Measurements from ENCODE around the gene KDM5B. TPM values are rescaled to one million over a fixed set of nuclear protein-coding genes. Genes with fewer than 3 reads are reported as not detected.
A peak's percentile ranks its signal among the peaks of the same experiment; 100 is the strongest.

Gene KDM5B
- total RNA-seq, 2 experiments from 2014 or later = 18.3 to 19.3 TPM

DNA sequence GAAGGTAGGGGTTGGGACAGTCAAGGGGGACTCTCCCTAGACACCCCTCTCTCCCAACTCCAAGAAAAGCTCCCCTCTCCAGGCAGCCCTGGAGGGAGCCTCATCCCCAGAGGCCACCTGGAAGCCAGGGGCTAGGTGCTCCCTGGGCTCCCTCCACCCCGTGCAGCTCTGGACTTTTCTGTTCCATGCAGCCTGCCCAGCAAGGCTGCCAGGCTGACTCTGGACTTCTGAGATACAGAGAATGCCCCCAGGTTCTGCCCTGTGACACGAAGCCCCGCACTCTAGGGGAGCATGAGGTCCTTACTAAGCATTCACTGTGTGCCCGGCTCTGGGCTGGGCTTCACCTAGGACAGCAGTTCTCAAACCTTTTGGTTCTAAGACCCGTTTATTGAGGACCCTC, 108.2 kb downstream of the KDM5B start:
- DNase-seq = no peak
- H3K4me1 Mint-ChIP-seq = no peaks in the 10 kb centered on the region
- no peaks in the 10 kb centered on the region for H3K9me3 Mint-ChIP-seq
- H3K27ac Mint-ChIP-seq = no peak overlapping the region
- H3K27me3 Mint-ChIP-seq = peaks cover 41% of the 10 kb centered on the region
- no peak overlapping the region for H3K4me3 Mint-ChIP-seq
- H3K36me3 Mint-ChIP-seq = no peaks in the 10 kb centered on the region

- Mint-ChIP-seq H3K36me3 (no peaks in the 10 kb centered on the region), H3K4me3 (no peak overlapping the region), H3K27me3 (peaks cover 46% of the 10 kb centered on the region), H3K9me3 (no peaks in the 10 kb centered on the region), H3K4me1 (no peaks in the 10 kb centered on the region), H3K27ac (no peak overlapping the region)
- DNase-seq = no peak
These were observed 109.9 kb downstream of the KDM5B start for GRCh38 chr1:202698276-202698675.

- H3K36me3 Mint-ChIP-seq = no peaks in the 10 kb centered on the region
- peaks cover 1% of the 10 kb centered on the region for H3K9me3 Mint-ChIP-seq
- no peak for DNase-seq
- H3K27ac Mint-ChIP-seq = no peak overlapping the region
- no peak overlapping the region for H3K4me3 Mint-ChIP-seq
- H3K27me3 Mint-ChIP-seq = peaks cover 47% of the 10 kb centered on the region
- no peaks in the 10 kb centered on the region for H3K4me1 Mint-ChIP-seq
These were observed 111.2 kb downstream of the KDM5B start for GRCh38 chr1:202697038-202697437.

DNA sequence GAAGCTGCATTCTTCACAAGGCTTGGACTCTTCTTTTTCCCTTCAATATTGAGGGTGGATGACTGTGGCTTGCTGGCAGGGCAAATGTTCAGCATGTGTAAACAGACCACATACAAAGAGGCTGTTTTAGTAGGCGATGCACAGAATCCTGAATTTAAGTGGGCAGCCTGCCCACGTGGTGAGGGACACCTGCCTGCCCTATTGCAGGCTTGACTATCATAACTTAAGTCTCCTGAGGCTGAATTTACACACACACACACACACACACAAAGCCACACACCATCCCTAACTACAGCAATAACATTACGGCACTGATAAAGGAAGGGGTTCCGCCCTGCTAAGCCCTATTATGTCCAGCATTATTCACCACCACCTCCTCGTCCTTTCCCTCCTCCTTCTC, 113.9 kb downstream of the KDM5B start:
- H3K9me3 Mint-ChIP-seq = peaks cover 1% of the 10 kb centered on the region
- no peak overlapping the region for H3K27ac Mint-ChIP-seq
- H3K4me3 Mint-ChIP-seq = no peak overlapping the region
- no peaks in the 10 kb centered on the region for H3K36me3 Mint-ChIP-seq
- peaks cover 57% of the 10 kb centered on the region for H3K27me3 Mint-ChIP-seq
- DNase-seq = no peak
- H3K4me1 Mint-ChIP-seq = no peaks in the 10 kb centered on the region

DNA sequence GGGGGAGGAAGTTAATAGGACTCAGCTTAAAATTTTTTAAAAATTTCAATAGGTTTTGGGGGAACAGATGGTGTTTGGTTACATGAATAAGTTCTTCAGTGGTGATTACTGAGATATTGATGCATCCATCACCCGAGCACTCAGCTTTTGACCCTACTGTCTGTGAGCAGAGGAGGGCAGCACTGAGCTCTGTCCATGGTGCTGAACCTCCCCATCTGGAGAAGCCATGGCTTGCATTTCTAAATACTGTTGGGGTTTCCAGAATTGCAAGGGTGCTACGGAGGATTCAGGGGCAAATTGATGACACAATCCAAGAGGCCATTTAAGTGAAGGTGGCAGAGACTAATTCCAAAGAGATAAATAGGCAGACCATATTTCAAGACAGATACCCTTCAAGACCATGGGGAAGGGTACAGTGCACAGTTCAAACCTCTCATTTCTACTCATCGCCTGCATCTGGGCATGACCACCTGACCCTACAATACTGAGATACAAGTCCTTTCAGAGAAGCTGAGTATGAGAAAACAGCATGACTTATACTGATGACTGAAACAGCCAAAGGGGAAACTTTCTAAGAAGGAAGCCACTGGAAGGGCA, 115.2 kb downstream of the KDM5B start:
- peaks cover 1% of the 10 kb centered on the region for H3K9me3 Mint-ChIP-seq
- no peak overlapping the region for H3K27ac Mint-ChIP-seq
- DNase-seq = peak; percentile 46
- no peaks in the 10 kb centered on the region for H3K36me3 Mint-ChIP-seq
- peaks cover 59% of the 10 kb centered on the region for H3K27me3 Mint-ChIP-seq
- H3K4me1 Mint-ChIP-seq = no peaks in the 10 kb centered on the region
- H3K4me3 Mint-ChIP-seq = no peak overlapping the region

GRCh38 chr1:202691816-202692215, 116.4 kb downstream of the KDM5B start:
- H3K9me3 Mint-ChIP-seq = peaks cover 1% of the 10 kb centered on the region
- no peak overlapping the region for H3K27ac Mint-ChIP-seq
- H3K4me3 Mint-ChIP-seq = no peak overlapping the region
- H3K27me3 Mint-ChIP-seq = peaks cover 59% of the 10 kb centered on the region
- H3K36me3 Mint-ChIP-seq = no peaks in the 10 kb centered on the region
- no peaks in the 10 kb centered on the region for H3K4me1 Mint-ChIP-seq
- DNase-seq = no peak

GRCh38 chr1:202689493-202690342, 118.5 kb downstream of the KDM5B start:
- Mint-ChIP-seq H3K27me3 (peaks cover 41% of the 10 kb centered on the region), H3K36me3 (no peaks in the 10 kb centered on the region)

DNA sequence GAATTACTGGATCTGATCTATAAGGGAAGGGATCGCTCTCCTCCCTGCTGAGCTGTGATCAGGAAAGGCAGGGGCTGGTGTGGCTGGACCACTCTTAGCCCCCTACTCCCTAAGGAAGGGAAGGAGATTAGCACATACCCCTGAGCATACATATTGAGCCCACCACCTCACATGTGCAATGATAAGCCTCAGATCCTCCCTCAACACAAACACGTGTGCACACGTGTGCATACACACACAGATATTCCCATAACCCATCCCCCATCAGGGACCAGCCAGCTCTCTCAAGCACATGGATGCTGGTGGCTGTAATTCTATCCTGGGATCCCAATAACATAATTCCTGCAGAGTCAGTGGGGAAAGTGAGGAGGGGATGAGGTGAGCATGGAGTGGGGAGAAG, 119.1 kb downstream of the KDM5B start:
- H3K4me3 Mint-ChIP-seq = no peak overlapping the region
- H3K27ac Mint-ChIP-seq = no peak overlapping the region
- no peaks in the 10 kb centered on the region for H3K36me3 Mint-ChIP-seq
- peaks cover 1% of the 10 kb centered on the region for H3K9me3 Mint-ChIP-seq
- peaks cover 38% of the 10 kb centered on the region for H3K27me3 Mint-ChIP-seq
- no peaks in the 10 kb centered on the region for H3K4me1 Mint-ChIP-seq
- DNase-seq = no peak

More at GRCh38 chr1:202689493-202690342, 118.5 kb downstream of the KDM5B start:
- no peak overlapping the region for H3K4me3 Mint-ChIP-seq
- no peaks in the 10 kb centered on the region for H3K4me1 Mint-ChIP-seq
- no peak overlapping the region for H3K27ac Mint-ChIP-seq
- H3K9me3 Mint-ChIP-seq = peaks cover 1% of the 10 kb centered on the region
- DNase-seq = no peak

- Mint-ChIP-seq H3K27me3 (peaks cover 35% of the 10 kb centered on the region), H3K4me3 (no peak overlapping the region), H3K9me3 (peaks cover 1% of the 10 kb centered on the region), H3K27ac (no peak overlapping the region), H3K4me1 (no peaks in the 10 kb centered on the region), H3K36me3 (no peaks in the 10 kb centered on the region)
- no peak for DNase-seq
These were observed 119.8 kb downstream of the KDM5B start for GRCh38 chr1:202688401-202688800.

DNA sequence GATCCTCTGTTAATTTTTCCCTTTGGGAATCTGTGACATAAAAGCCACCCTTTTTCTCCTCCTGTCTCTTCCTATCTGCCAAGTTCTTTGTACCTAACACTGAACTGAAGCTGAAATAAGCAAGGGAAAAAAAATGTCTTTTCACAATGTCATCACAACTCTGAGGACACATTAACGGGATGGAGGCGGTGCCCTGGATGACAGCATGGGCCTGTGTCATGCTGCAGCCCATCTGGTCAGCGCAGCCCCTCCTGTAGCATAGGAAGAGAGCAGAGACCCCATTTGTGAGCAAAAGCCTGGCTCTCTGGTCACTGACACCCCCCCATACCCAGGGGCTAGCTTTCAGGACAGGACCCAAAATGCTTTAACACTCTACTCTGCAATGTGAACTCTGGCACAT, 120.4 kb downstream of the KDM5B start:
- H3K36me3 Mint-ChIP-seq = no peaks in the 10 kb centered on the region

DNA sequence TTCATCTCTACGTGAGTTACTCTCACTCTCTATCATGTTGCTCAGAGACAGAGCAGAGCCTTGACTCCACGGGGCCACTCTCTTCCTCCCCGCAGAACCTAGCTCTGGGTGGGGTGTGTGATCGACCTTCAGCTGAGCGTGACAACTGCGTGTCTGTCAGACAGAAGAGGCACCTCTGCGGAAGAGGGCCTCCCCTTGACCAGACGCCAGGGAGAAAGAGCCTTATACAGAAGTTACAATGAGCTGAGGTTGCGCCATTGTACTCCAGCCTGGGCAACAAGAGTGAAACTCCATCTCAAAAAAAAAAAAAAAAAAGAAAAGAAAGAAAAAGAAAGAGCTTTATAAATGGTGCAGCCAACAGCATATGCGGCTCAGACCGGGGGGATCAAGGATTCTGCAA, 120.9 kb downstream of the KDM5B start:
- H3K4me1 Mint-ChIP-seq = no peaks in the 10 kb centered on the region
- no peak overlapping the region for H3K27ac Mint-ChIP-seq
- no peaks in the 10 kb centered on the region for H3K9me3 Mint-ChIP-seq
- no peak for DNase-seq
- H3K27me3 Mint-ChIP-seq = peaks cover 31% of the 10 kb centered on the region
- H3K4me3 Mint-ChIP-seq = no peak overlapping the region
- no peaks in the 10 kb centered on the region for H3K36me3 Mint-ChIP-seq

More for the DNA sequence above, 120.4 kb downstream of the KDM5B start:
- H3K27me3 Mint-ChIP-seq = peaks cover 29% of the 10 kb centered on the region
- DNase-seq = no peak
- no peak overlapping the region for H3K27ac Mint-ChIP-seq
- no peak overlapping the region for H3K4me3 Mint-ChIP-seq
- H3K4me1 Mint-ChIP-seq = no peaks in the 10 kb centered on the region
- no peaks in the 10 kb centered on the region for H3K9me3 Mint-ChIP-seq

- H3K9me3 Mint-ChIP-seq = no peaks in the 10 kb centered on the region
- H3K4me3 Mint-ChIP-seq = no peak overlapping the region
- H3K27ac Mint-ChIP-seq = no peak overlapping the region
- DNase-seq = no peak
- no peaks in the 10 kb centered on the region for H3K4me1 Mint-ChIP-seq
- H3K27me3 Mint-ChIP-seq = peaks cover 39% of the 10 kb centered on the region
- H3K36me3 Mint-ChIP-seq = no peaks in the 10 kb centered on the region
These were observed 122.6 kb downstream of the KDM5B start for GRCh38 chr1:202685641-202686040.

- DNase-seq = no peak
- Mint-ChIP-seq H3K27me3 (peaks cover 36% of the 10 kb centered on the region), H3K4me3 (no peak overlapping the region), H3K9me3 (no peaks in the 10 kb centered on the region), H3K36me3 (no peaks in the 10 kb centered on the region), H3K27ac (no peak overlapping the region), H3K4me1 (no peaks in the 10 kb centered on the region)
These were observed 123.5 kb downstream of the KDM5B start for GRCh38 chr1:202684716-202685115.

- Mint-ChIP-seq H3K4me3 (no peak overlapping the region), H3K4me1 (no peaks in the 10 kb centered on the region), H3K36me3 (peaks cover 2% of the 10 kb centered on the region), H3K27me3 (peaks cover 39% of the 10 kb centered on the region), H3K9me3 (peaks cover 4% of the 10 kb centered on the region), H3K27ac (no peak overlapping the region)
- no peak for DNase-seq
These were observed 125.2 kb downstream of the KDM5B start for GRCh38 chr1:202683029-202683428.

DNA sequence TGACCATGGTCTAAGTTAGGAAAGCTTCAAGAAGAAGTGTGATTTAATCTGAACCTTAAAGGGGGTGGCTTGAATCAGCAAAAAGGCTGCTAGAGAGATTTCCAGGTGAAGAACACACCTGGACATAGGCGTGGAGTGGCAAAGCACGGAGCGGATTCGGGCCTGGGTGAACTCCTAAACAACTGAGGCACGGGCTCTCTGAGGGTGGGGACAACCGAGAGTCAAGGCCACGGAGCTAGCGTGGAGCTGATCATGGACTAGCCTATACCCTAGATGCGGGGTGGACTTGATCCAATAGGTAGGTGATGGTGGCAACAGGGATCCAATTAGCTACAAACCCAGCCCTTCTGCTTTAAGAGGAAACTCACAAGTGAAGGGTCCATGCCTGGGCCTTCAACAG, 125.7 kb downstream of the KDM5B start:
- no peak overlapping the region for H3K27ac Mint-ChIP-seq
- no peak for DNase-seq
- H3K4me3 Mint-ChIP-seq = no peak overlapping the region
- H3K27me3 Mint-ChIP-seq = peaks cover 39% of the 10 kb centered on the region
- no peaks in the 10 kb centered on the region for H3K4me1 Mint-ChIP-seq
- peaks cover 4% of the 10 kb centered on the region for H3K9me3 Mint-ChIP-seq
- peaks cover 2% of the 10 kb centered on the region for H3K36me3 Mint-ChIP-seq

Data from activated naive CD8-positive, alpha-beta T cell treated with anti-CD3 and anti-CD28 coated beads for 36 hours (primary cell).